DND-41 (cell line): Measurements from ENCODE around the gene ZFPM1.

Experiments used
- CTCF ChIP-seq: IDR thresholded peaks from 2 replicates; pipeline ENCODE4 v1.5.1; 2012; ENCODE audit warnings: borderline replicate concordance, low read length, moderate library complexity, mild to moderate bottlenecking; ENCODE audit not compliant: poor library complexity, severe bottlenecking; ENCODE audit errors: extremely low read depth
- EZH2 ChIP-seq: IDR thresholded peaks from 3 replicates; pipeline ENCODE4 v1.6.1; 2012; ENCODE audit warnings: borderline replicate concordance, low read depth, mild to moderate bottlenecking, moderate library complexity, low read length, inconsistent platforms; ENCODE audit not compliant: severe bottlenecking

GRCh38 chr16:88558457-88559442, 105.7 kb downstream of the ZFPM1 start:
- TF ChIP-seq CTCF (peak; percentile 41), EZH2 (no peak)
